H1 (cell line): ENCODE measurements around the gene FRMD6. TPM values are rescaled to one million over a fixed set of nuclear protein-coding genes. Genes with fewer than 3 reads are reported as not detected.

Experiments used
- CTCF ChIA-PET: fragments of 300-600 bp; sonication (Branson Sonifier 250); formaldehyde crosslinking; loops from one replicate; lab custom pipeline; 2021; ENCODE audit not compliant: partially characterized antibody; lab: Charles Lee
- POLR2A ChIA-PET: fragments of 300-600 bp; sonication (Branson Sonifier 250); formaldehyde crosslinking; loops from one replicate; lab custom pipeline; 2021; ENCODE audit warnings: inconsistent platforms; ENCODE audit not compliant: partially characterized antibody; lab: Charles Lee
- DNase-seq, 2 experiments: peaks; one replicate each; pipeline versions ENCODE4 v3.0.0 to v3.0.0-alpha.2; 2010 to 2022; ENCODE audit warnings: low spot score in 2 of 2, low read depth in 1 of 2, mixed read lengths in 1 of 2
- FAIRE-seq: peaks from 2 replicates; lab custom pipeline; 2011; peaks lifted over from hg19 to GRCh38; lab: Jason Lieb, UNC
- H2AFZ ChIP-seq: 2 replicates; pipeline ENCODE4 v1.8.1; 2012; ENCODE audit warnings: low read length, inconsistent platforms
- H2AK5ac ChIP-seq: 2 replicates; pipeline ENCODE4 v1.6.1; 2013; ENCODE audit warnings: low read depth, low read length
- H2BK120ac ChIP-seq: replicated peaks from 2 replicates; pipeline ENCODE3; 2013; ENCODE audit warnings: low read depth, low read length, inconsistent platforms
- H2BK12ac ChIP-seq: 2 replicates; pipeline ENCODE4 v1.6.1; 2013; ENCODE audit warnings: low read depth, low read length
- H2BK15ac ChIP-seq: 2 replicates; pipeline ENCODE4 v1.6.1; 2013; ENCODE audit warnings: low read length
- H2BK20ac ChIP-seq: 2 replicates; pipeline ENCODE4 v1.6.1; 2013; ENCODE audit warnings: low read length
- H2BK5ac ChIP-seq: 2 replicates; pipeline ENCODE4 v1.6.1; 2013; ENCODE audit warnings: low read depth, low read length
- H3K14ac ChIP-seq: 2 replicates; pipeline ENCODE4 v1.6.1; 2013; ENCODE audit warnings: inconsistent platforms; ENCODE audit not compliant: insufficient read length
- H3K18ac ChIP-seq: 2 replicates; pipeline ENCODE4 v1.6.1; 2013; ENCODE audit warnings: low read length; ENCODE audit errors: extremely low read depth
- H3K23ac ChIP-seq: 2 replicates; pipeline ENCODE4 v1.6.1; 2013; ENCODE audit warnings: inconsistent platforms; ENCODE audit not compliant: insufficient read length
- H3K23me2 ChIP-seq: 2 replicates; pipeline ENCODE4 v1.6.1; 2013; ENCODE audit warnings: low read depth, low read length
- H3K27ac ChIP-seq: 2 replicates; pipeline ENCODE4 v1.6.1; 2011; ENCODE audit warnings: low read depth, low read length, inconsistent platforms
- H3K27me3 ChIP-seq, 4 experiments: replicated peaks in 1 of 4; 1 replicate in 1 of 4; 2 replicates in 3 of 4; pipeline versions ENCODE4 v1.6.1 to v1.8.1; 2011 to 2013; ENCODE audit warnings: low read length in 3 of 4, mild to moderate bottlenecking in 3 of 4, inconsistent platforms in 2 of 4, mixed read lengths in 2 of 4, moderate library complexity in 1 of 4; ENCODE audit not compliant: control insufficient read depth in 3 of 4, insufficient read depth in 3 of 4; ENCODE audit errors: extremely low read depth in 1 of 4
- H3K36me3 ChIP-seq, 4 experiments: 2 replicates each; pipeline versions ENCODE4 v1.6.1 to v1.8.1; 2011 to 2013; ENCODE audit warnings: mild to moderate bottlenecking in 4 of 4, low read length in 3 of 4, moderate library complexity in 2 of 4, control low read depth in 1 of 4, inconsistent platforms in 1 of 4; ENCODE audit not compliant: insufficient read depth in 4 of 4, control insufficient read depth in 2 of 4
- H3K4ac ChIP-seq: replicated peaks from 2 replicates; pipeline ENCODE3; 2013; ENCODE audit warnings: low read length, low read depth, mixed read lengths, inconsistent platforms; ENCODE audit not compliant: insufficient read length
- H3K4me1 ChIP-seq, 4 experiments: replicated peaks in 1 of 4; 1 replicate in 1 of 4; 2 replicates in 3 of 4; pipeline versions ENCODE4 v1.6.1 to v1.8.1; 2011 to 2013; ENCODE audit warnings: low read length in 3 of 4, inconsistent platforms in 2 of 4, mixed read lengths in 1 of 4; ENCODE audit not compliant: insufficient read depth in 4 of 4, control insufficient read depth in 3 of 4
- H3K4me2 ChIP-seq, 2 experiments: 2 replicates each; pipeline versions ENCODE4 v1.6.1 to v1.8.1; 2011 to 2013; ENCODE audit warnings: low read depth in 2 of 2, low read length in 2 of 2, control low read depth in 1 of 2, inconsistent platforms in 1 of 2, mild to moderate bottlenecking in 1 of 2; ENCODE audit not compliant: insufficient read depth in 1 of 2
- H3K4me3 ChIP-seq, 4 experiments: fragments of 200-600, 300-600 bp in 1 of 4; sonication (generic), shearing (Covaris generic), sonication (Bioruptor Twin) in 1 of 4; 2 replicates each; pipeline versions ENCODE4 v1.5.1 to v1.8.1; 2011 to 2016; ENCODE audit warnings: low read length in 4 of 4, low read depth in 3 of 4, control low read depth in 2 of 4, inconsistent platforms in 2 of 4, mild to moderate bottlenecking in 2 of 4, mixed read lengths in 1 of 4, moderate library complexity in 1 of 4; ENCODE audit not compliant: insufficient read depth in 2 of 4; ENCODE audit errors: extremely low read depth in 1 of 4
- H3K56ac ChIP-seq: replicated peaks from 2 replicates; pipeline ENCODE3; 2013; ENCODE audit warnings: low read depth, mild to moderate bottlenecking, mixed read lengths, low read length, inconsistent platforms; ENCODE audit not compliant: insufficient read length
- H3K79me1 ChIP-seq: 2 replicates; pipeline ENCODE4 v1.6.1; 2013; ENCODE audit warnings: low read depth, low read length, control low read depth
- H3K79me2 ChIP-seq, 2 experiments: 2 replicates each; pipeline versions ENCODE4 v1.6.1 to v1.8.1; 2012 to 2013; ENCODE audit warnings: low read length in 2 of 2, mild to moderate bottlenecking in 2 of 2, inconsistent platforms in 1 of 2; ENCODE audit not compliant: insufficient read depth in 2 of 2, control insufficient read depth in 1 of 2
- H3K9ac ChIP-seq, 4 experiments: replicated peaks in 1 of 4; 1 replicate in 1 of 4; 2 replicates in 3 of 4; pipeline versions ENCODE4 v1.6.1 to v1.8.1; 2011 to 2013; ENCODE audit warnings: low read depth in 3 of 4, low read length in 3 of 4, control low read depth in 2 of 4, mild to moderate bottlenecking in 2 of 4, moderate library complexity in 2 of 4, inconsistent platforms in 1 of 4; ENCODE audit errors: extremely low read depth in 1 of 4
- H3K9me3 ChIP-seq, 2 experiments: 2 replicates each; pipeline versions ENCODE4 v1.6.1 to v1.8.1; 2012 to 2013; ENCODE audit warnings: mild to moderate bottlenecking in 2 of 2, moderate library complexity in 2 of 2, control low read depth in 1 of 2, inconsistent platforms in 1 of 2, low read depth in 1 of 2, low read length in 1 of 2, mixed read lengths in 1 of 2; ENCODE audit not compliant: insufficient read depth in 2 of 2
- H4K20me1 ChIP-seq, 2 experiments: replicated peaks in 1 of 2; 2 replicates each; pipeline versions ENCODE3 to v1.8.1; 2011 to 2013; ENCODE audit warnings: inconsistent platforms in 2 of 2, low read length in 2 of 2, mild to moderate bottlenecking in 1 of 2; ENCODE audit not compliant: insufficient read depth in 2 of 2, control insufficient read depth in 1 of 2
- H4K5ac ChIP-seq: 2 replicates; pipeline ENCODE4 v1.6.1; 2013; ENCODE audit warnings: low read length, low read depth, mixed read lengths, inconsistent platforms; ENCODE audit not compliant: insufficient read length
- H4K8ac ChIP-seq: 2 replicates; pipeline ENCODE4 v1.8.0; 2013; ENCODE audit warnings: mild to moderate bottlenecking, moderate library complexity, low read length, inconsistent platforms; ENCODE audit not compliant: insufficient read depth; ENCODE audit errors: extremely low read depth
- H4K91ac ChIP-seq: replicated peaks from 2 replicates; pipeline ENCODE3; 2013; ENCODE audit warnings: low read length, mixed read lengths, inconsistent platforms; ENCODE audit not compliant: insufficient read length
- CTCF ChIP-seq, 3 experiments: IDR thresholded peaks; 1 replicate in 2 of 3; 2 replicates in 1 of 3; pipeline versions ENCODE4 v1.5.1 to v1.6.1; 2011; ENCODE audit warnings: low read length in 3 of 3, mild to moderate bottlenecking in 3 of 3, inconsistent platforms in 2 of 3, low read depth in 1 of 3, moderate library complexity in 1 of 3; ENCODE audit not compliant: insufficient read depth in 1 of 3; ENCODE audit errors: control extremely low read depth in 1 of 3
- HDAC2 ChIP-seq, 2 experiments: fragments of 300-600 bp in 1 of 2; sonication (generic) in 1 of 2; IDR thresholded peaks; 2 replicates each; pipeline ENCODE4 v1.6.1; 2011 to 2012; ENCODE audit warnings: low read depth in 2 of 2, low read length in 2 of 2, mild to moderate bottlenecking in 2 of 2, moderate library complexity in 2 of 2, borderline replicate concordance in 1 of 2, inconsistent platforms in 1 of 2
- HDAC6 ChIP-seq: IDR thresholded peaks from one replicate; pipeline ENCODE4 v1.7.1; 2012; ENCODE audit warnings: low read depth, mild to moderate bottlenecking, inconsistent platforms, low read length, moderate library complexity
- POLR2AphosphoS5 ChIP-seq: IDR thresholded peaks from 2 replicates; pipeline ENCODE4 v1.6.1; 2011; ENCODE audit warnings: low read depth, low read length
- SIX5 ChIP-seq: IDR thresholded peaks from 2 replicates; pipeline ENCODE4 v1.6.1; 2011; ENCODE audit warnings: mild to moderate bottlenecking, low read depth, low read length
- SP4 ChIP-seq: IDR thresholded peaks from 2 replicates; pipeline ENCODE4 v1.6.1; 2012; ENCODE audit warnings: low read length, inconsistent platforms
- SUZ12 ChIP-seq: fragments of 200-600 bp; sonication (generic); IDR thresholded peaks from 2 replicates; pipeline ENCODE4 v1.6.1; 2012; ENCODE audit warnings: mild to moderate bottlenecking, inconsistent platforms, low read length, moderate library complexity, mixed read lengths
- TAF7 ChIP-seq: optimal IDR thresholded peaks from 2 replicates; pipeline ENCODE3; 2011; ENCODE audit warnings: low read depth, mild to moderate bottlenecking, inconsistent platforms, low read length, moderate library complexity, borderline replicate concordance
- TBP ChIP-seq: IDR thresholded peaks from 2 replicates; pipeline ENCODE4 v1.6.1; 2011; ENCODE audit warnings: low read depth, low read length, improper control_type of control experiment
- TEAD4 ChIP-seq: IDR thresholded peaks from 2 replicates; pipeline ENCODE4 v1.6.1; 2012; ENCODE audit warnings: low read depth, low read length, inconsistent platforms, mixed read lengths
- WGBS, 2 experiments: shearing (Covaris generic) in 1 of 2; methylation state at CpG; one replicate each; pipeline versions ENCODE4 v1.1.6 to v1.1.7; 2013 to 2015; ENCODE audit warnings: low lambda C conversion rate in 2 of 2, mixed read lengths in 2 of 2, inconsistent platforms in 1 of 2, low coverage in 1 of 2, missing lambda C conversion rate in 1 of 2; ENCODE audit not compliant: insufficient replicate concordance in 2 of 2, insufficient coverage in 1 of 2, insufficient read length in 1 of 2; ENCODE audit errors: extremely low coverage in 1 of 2, missing lambda C conversion rate in 1 of 2; 5-methylcytosine and 5-hydroxymethylcytosine counted together
- polyA plus RNA-seq, 7 experiments: library from polyadenylated mRNA; depleted of rRNA in 3 of 7; stranded (reverse) in 5 of 7; unstranded in 2 of 7; fragments of >200 nt in 5 of 7; fragments of 200-250 nt in 2 of 7; gene quantifications; 1 replicate in 5 of 7; 2 replicates in 1 of 7; 4 replicates in 1 of 7; pipeline versions ENCODE4 v1.2.1 to v1.2.3, GENCODE V29; 2011 to 2013; ENCODE audit warnings: missing spikeins in 2 of 7, mixed read lengths in 2 of 7
- total RNA-seq: library from RNA; stranded (reverse); fragmentation: NEBNext Ultra II Directional; extraction: Animal tissue kit (Norgen Biotek cat#: 25700); gene quantifications from 2 replicates; pipeline ENCODE4 v1.2.1, GENCODE V29; 2021

Gene FRMD6
- total and polyA plus RNA-seq, 2 of the 8 experiments (the other 6 are each of a cell fraction or from before 2014, with no cell fraction given) = 5.4 to 23.7 TPM

- Histone ChIP-seq H3K4me1 (no peaks in the 10 kb centered on the region), H2BK15ac (no peak overlapping the region), H2AK5ac (no peak overlapping the region), H2BK20ac (no peak overlapping the region), H2BK5ac (no peak overlapping the region), H3K79me2 (no peaks in the 10 kb centered on the region), H4K8ac (no peak overlapping the region), H3K36me3 (no peaks in the 10 kb centered on the region), H3K4ac (no peak overlapping the region), H3K18ac (no peak overlapping the region), H3K56ac (peak overlapping the region; percentile 48), H4K20me1 (no peaks in the 10 kb centered on the region), H2AFZ (no peak overlapping the region), H3K23ac (no peak overlapping the region), H3K4me2 (no peak overlapping the region), H3K27me3 (no peaks in the 10 kb centered on the region), H3K23me2 (no peaks in the 10 kb centered on the region), H3K27ac (no peak overlapping the region), H3K9me3 (no peaks in the 10 kb centered on the region), H3K9ac (no peak overlapping the region), H2BK12ac (no peak overlapping the region), H4K91ac (no peak overlapping the region), H3K79me1 (no peaks in the 10 kb centered on the region), H3K4me3 (no peak overlapping the region), H2BK120ac (no peak overlapping the region), H3K14ac (no peak overlapping the region), H4K5ac (no peak overlapping the region)
- no peak for FAIRE-seq
- no peak for DNase-seq
- ChIA-PET CTCF (interaction anchor here (0.6 to 1.9 kb wide), 4 partner anchors 8 to 152 kb away, joined by 3 to 5 read pairs (median 4); no protein-coding TSS in a partner anchor), POLR2A (interaction anchor here (0.6 kb wide), 1 partner anchor 8 kb away, joined by 3 read pairs; the partner anchor contains the start of gene FRMD6)
- WGBS, 2 experiments = 87% methylated on average over 5 of the region's 5 CpGs; no CpG with 5 or more reads in 1 of the 2 experiments
- TF ChIP-seq TAF7 = no peak
- no peak for TF ChIP-seq HDAC6
- TF ChIP-seq TEAD4 = no peak
- no peak for TF ChIP-seq SIX5
- no peak for TF ChIP-seq SP4
- no peak for TF ChIP-seq SUZ12
- no peak for TF ChIP-seq CTCF (IDR thresholded peaks at IDR 0.05; ENCODE audit: control extremely low read depth in 1 of 3, insufficient read depth in 1 of 3, low read depth in 1 of 3, low read length in 3 of 3)
- TF ChIP-seq HDAC2 (IDR thresholded peaks at IDR 0.05; ENCODE audit: borderline replicate concordance in 1 of 2, low read depth in 2 of 2, low read length in 2 of 2) = no peak
- TF ChIP-seq TBP = no peak
- no peak for TF ChIP-seq POLR2AphosphoS5
These were observed 7.3 kb upstream of the FRMD6 start for GRCh38 chr14:51644217-51644933.
